Measurements from ENCODE around the gene FOXO3.

Gene FOXO3

GRCh38 chr6:108702106-108702851, 141.6 kb downstream of the FOXO3 start:
- Mint-ChIP-seq H3K4me1 (ENCODE audit: low read depth) (peaks cover 2% of the 10 kb centered on the region), H3K27ac (no peak overlapping the region), H3K9me3 (peaks cover 29% of the 10 kb centered on the region), H3K4me3 (no peak overlapping the region), H3K27me3 (ENCODE audit: low read depth) (peaks cover 8% of the 10 kb centered on the region), H3K36me3 (ENCODE audit: low read depth) (peaks cover 1% of the 10 kb centered on the region)
- no peak for DNase-seq (ENCODE audit: low spot score)

DNA sequence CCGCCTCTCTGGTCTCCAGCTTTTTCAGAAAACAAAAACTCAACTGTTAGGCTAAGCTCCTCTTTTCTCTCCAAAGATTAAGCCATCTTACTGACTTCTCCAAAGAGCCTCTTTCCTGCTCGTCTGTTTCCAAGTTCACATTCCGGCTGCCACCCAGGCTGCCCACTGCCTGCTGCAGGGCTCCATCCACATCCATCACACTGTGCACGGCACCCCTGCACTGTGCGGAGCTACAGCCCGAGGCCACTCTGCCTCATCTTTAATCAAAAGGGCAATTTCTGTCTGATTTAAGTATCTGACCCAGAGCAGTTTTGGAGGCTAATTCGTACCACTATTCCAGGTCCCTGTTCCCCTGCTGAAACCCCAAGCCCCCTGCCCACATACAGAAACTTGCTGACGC, 145.9 kb downstream of the FOXO3 start:
- no peak for DNase-seq (ENCODE audit: low spot score)
- H3K27me3 Mint-ChIP-seq (ENCODE audit: low read depth), result peaks cover 8% of the 10 kb centered on the region
- H3K9me3 Mint-ChIP-seq, result peaks cover 19% of the 10 kb centered on the region
- H3K27ac Mint-ChIP-seq, result no peak overlapping the region
- peaks cover 3% of the 10 kb centered on the region for H3K4me1 Mint-ChIP-seq (ENCODE audit: low read depth)
- H3K4me3 Mint-ChIP-seq, result no peak overlapping the region
- peaks cover under 1% of the 10 kb centered on the region for H3K36me3 Mint-ChIP-seq (ENCODE audit: low read depth)

GRCh38 chr6:108707328-108707976, 146.7 kb downstream of the FOXO3 start:
- peaks cover 1% of the 10 kb centered on the region for H3K4me1 Mint-ChIP-seq (ENCODE audit: low read depth)
- DNase-seq (ENCODE audit: low spot score), result no peak
- no peaks in the 10 kb centered on the region for H3K36me3 Mint-ChIP-seq (ENCODE audit: low read depth)
- peaks cover 11% of the 10 kb centered on the region for H3K9me3 Mint-ChIP-seq
- H3K4me3 Mint-ChIP-seq, result no peak overlapping the region
- H3K27me3 Mint-ChIP-seq (ENCODE audit: low read depth), result peaks cover 8% of the 10 kb centered on the region
- H3K27ac Mint-ChIP-seq, result no peak overlapping the region

DNA sequence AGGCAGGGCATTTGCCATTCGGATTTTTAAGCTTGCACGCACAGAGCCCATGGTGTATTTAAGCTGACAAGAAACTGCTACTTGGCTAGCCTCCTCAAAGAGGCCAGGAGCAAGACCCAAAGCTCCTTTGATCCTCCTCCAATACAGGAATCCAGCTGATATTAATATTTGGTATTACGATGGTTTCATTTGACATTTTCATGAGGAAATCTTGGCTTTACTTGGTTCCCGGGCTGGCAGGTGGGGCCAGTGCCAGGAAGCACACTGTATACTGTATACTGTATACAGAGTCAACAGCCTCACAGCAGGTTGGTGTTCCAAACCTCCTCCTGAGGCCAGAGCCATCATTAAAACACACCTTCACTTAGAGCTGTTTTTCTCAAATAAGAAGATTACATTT, 149.3 kb downstream of the FOXO3 start:
- H3K36me3 Mint-ChIP-seq (ENCODE audit: low read depth), result no peaks in the 10 kb centered on the region
- H3K27ac Mint-ChIP-seq, result no peak overlapping the region
- H3K9me3 Mint-ChIP-seq, result no peaks in the 10 kb centered on the region
- peaks cover 14% of the 10 kb centered on the region for H3K4me1 Mint-ChIP-seq (ENCODE audit: low read depth)
- H3K27me3 Mint-ChIP-seq (ENCODE audit: low read depth), result peaks cover 12% of the 10 kb centered on the region
- no peak overlapping the region for H3K4me3 Mint-ChIP-seq
- DNase-seq (ENCODE audit: low spot score), result no peak

DNA sequence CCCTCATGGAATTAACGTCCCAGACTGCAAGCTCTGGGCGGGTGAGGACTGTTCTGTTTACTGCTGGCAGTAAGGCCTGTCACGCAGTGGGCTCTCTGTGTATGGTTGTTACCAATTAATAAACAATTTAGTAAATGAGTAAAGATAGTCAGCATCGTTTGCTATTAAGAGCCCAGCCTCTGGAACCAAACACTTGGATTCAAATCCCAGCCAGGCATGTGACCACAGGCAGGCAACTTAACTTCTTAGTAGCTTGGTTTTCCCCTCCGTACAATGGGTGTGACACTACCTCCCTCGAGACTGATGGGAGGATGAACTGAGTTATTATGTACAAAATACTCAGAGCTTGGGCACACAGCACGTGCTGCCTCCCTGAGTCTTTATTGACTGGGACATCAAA, 149.8 kb downstream of the FOXO3 start:
- no peaks in the 10 kb centered on the region for H3K9me3 Mint-ChIP-seq
- no peak overlapping the region for H3K27ac Mint-ChIP-seq

GRCh38 chr6:108711071-108711470, 150.4 kb downstream of the FOXO3 start:
- no peaks in the 10 kb centered on the region for H3K9me3 Mint-ChIP-seq
- H3K36me3 Mint-ChIP-seq (ENCODE audit: low read depth), result no peaks in the 10 kb centered on the region
- DNase-seq (ENCODE audit: low spot score), result no peak
- H3K4me3 Mint-ChIP-seq, result no peak overlapping the region
- H3K27me3 Mint-ChIP-seq (ENCODE audit: low read depth), result peaks cover 12% of the 10 kb centered on the region
- peaks cover 22% of the 10 kb centered on the region for H3K4me1 Mint-ChIP-seq (ENCODE audit: low read depth)
- H3K27ac Mint-ChIP-seq, result no peak overlapping the region

More for the DNA sequence above, 149.8 kb downstream of the FOXO3 start:
- H3K4me1 Mint-ChIP-seq (ENCODE audit: low read depth), result peaks cover 18% of the 10 kb centered on the region
- peaks cover 11% of the 10 kb centered on the region for H3K27me3 Mint-ChIP-seq (ENCODE audit: low read depth)
- no peak for DNase-seq (ENCODE audit: low spot score)
- H3K4me3 Mint-ChIP-seq, result no peak overlapping the region
- H3K36me3 Mint-ChIP-seq (ENCODE audit: low read depth), result no peaks in the 10 kb centered on the region

DNA sequence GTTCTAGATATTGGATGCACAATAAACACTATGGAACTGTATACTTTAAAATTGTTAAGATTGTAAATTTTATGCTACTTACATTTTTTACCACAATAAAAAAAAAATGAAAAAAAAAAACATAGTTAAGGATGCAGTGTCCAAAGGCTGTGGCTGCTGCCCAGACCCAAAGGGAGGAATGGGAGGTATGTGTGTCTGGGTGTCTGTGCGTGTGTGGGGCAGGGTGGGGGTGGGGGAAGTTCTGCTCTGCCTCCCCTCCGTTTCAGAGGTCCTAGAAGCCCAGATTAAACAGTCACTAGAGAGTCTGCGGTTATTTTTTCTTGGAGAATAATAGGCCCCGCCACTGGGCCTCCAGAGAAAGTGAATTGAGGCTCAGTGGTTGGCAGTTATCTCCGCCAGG, 151.1 kb downstream of the FOXO3 start:
- no peak overlapping the region for H3K27ac Mint-ChIP-seq
- no peaks in the 10 kb centered on the region for H3K9me3 Mint-ChIP-seq

DNA sequence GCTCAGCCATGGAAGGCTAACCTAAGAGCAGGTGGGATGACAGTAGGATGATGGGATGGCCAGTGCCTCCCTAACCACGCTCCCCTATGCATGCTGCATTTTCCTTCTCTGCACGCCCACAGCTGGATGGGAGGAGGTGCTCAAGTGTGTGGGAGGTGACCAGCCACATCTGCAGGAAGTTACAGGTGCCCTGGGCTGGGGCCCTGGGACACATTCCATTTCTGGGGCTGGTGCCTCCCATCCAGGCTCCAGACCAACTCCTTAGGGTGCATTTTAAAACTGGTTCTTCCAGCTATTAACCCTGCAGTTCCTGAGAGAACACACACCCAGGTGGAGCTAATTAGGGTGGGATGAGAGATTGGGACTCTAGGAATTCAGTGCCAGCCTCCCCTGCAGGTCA, 152.2 kb downstream of the FOXO3 start:
- no peak overlapping the region for H3K4me3 Mint-ChIP-seq
- peaks cover 9% of the 10 kb centered on the region for H3K27me3 Mint-ChIP-seq (ENCODE audit: low read depth)
- H3K4me1 Mint-ChIP-seq (ENCODE audit: low read depth), result peaks cover 22% of the 10 kb centered on the region
- no peak overlapping the region for H3K27ac Mint-ChIP-seq
- no peak for DNase-seq (ENCODE audit: low spot score)
- H3K36me3 Mint-ChIP-seq (ENCODE audit: low read depth), result no peaks in the 10 kb centered on the region
- no peaks in the 10 kb centered on the region for H3K9me3 Mint-ChIP-seq

More for the DNA sequence above, 151.1 kb downstream of the FOXO3 start:
- H3K4me3 Mint-ChIP-seq, result no peak overlapping the region
- no peaks in the 10 kb centered on the region for H3K36me3 Mint-ChIP-seq (ENCODE audit: low read depth)
- H3K27me3 Mint-ChIP-seq (ENCODE audit: low read depth), result peaks cover 9% of the 10 kb centered on the region
- DNase-seq (ENCODE audit: low spot score), result no peak
- H3K4me1 Mint-ChIP-seq (ENCODE audit: low read depth), result peaks cover 22% of the 10 kb centered on the region

- Mint-ChIP-seq H3K27me3 (ENCODE audit: low read depth) (peaks cover 10% of the 10 kb centered on the region), H3K4me1 (ENCODE audit: low read depth) (peaks cover 22% of the 10 kb centered on the region), H3K36me3 (ENCODE audit: low read depth) (no peaks in the 10 kb centered on the region), H3K27ac (peak overlapping the region; percentile 60), H3K9me3 (no peaks in the 10 kb centered on the region), H3K4me3 (peak overlapping the region; percentile 2)
- DNase-seq (ENCODE audit: low spot score), result peak; percentile 9
Observed at GRCh38 chr6:108714101-108714765, 153.5 kb downstream of the FOXO3 start.

GRCh38 chr6:108714766-108715414, 154.2 kb downstream of the FOXO3 start:
- H3K27ac Mint-ChIP-seq, result peak overlapping the region; percentile 60

DNA sequence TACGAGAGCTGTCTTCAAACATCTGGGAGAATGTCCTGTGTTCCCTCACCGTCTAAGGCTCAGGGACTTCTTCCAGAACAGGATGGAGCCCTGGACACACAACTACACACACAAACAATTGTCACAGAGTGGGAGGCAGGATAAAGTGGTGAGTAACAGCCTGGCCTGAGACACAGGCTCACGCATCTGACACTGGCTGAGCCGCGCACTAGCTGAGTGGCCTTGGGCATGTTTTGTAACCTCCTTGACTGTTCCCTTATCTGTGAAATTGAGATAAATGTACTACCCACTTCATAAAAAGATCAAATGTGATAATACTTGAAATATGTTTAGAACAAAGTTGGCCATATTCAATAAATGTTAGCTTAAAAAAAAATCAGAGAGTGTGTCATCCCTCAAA, 155.1 kb downstream of the FOXO3 start:
- no peak overlapping the region for H3K4me3 Mint-ChIP-seq
- peaks cover 16% of the 10 kb centered on the region for H3K27me3 Mint-ChIP-seq (ENCODE audit: low read depth)
- H3K27ac Mint-ChIP-seq, result no peak overlapping the region
- H3K9me3 Mint-ChIP-seq, result no peaks in the 10 kb centered on the region
- H3K4me1 Mint-ChIP-seq (ENCODE audit: low read depth), result peaks cover 22% of the 10 kb centered on the region
- DNase-seq (ENCODE audit: low spot score), result no peak
- no peaks in the 10 kb centered on the region for H3K36me3 Mint-ChIP-seq (ENCODE audit: low read depth)

More at GRCh38 chr6:108714766-108715414, 154.2 kb downstream of the FOXO3 start:
- Mint-ChIP-seq H3K4me3 (no peak overlapping the region), H3K4me1 (ENCODE audit: low read depth) (peaks cover 22% of the 10 kb centered on the region), H3K27me3 (ENCODE audit: low read depth) (peaks cover 11% of the 10 kb centered on the region), H3K36me3 (ENCODE audit: low read depth) (no peaks in the 10 kb centered on the region), H3K9me3 (no peaks in the 10 kb centered on the region)
- no peak for DNase-seq (ENCODE audit: low spot score)

GRCh38 chr6:108716801-108717791, 156.4 kb downstream of the FOXO3 start:
- Mint-ChIP-seq H3K36me3 (ENCODE audit: low read depth) (no peaks in the 10 kb centered on the region), H3K4me3 (no peak overlapping the region), H3K27me3 (ENCODE audit: low read depth) (peaks cover 21% of the 10 kb centered on the region), H3K9me3 (no peaks in the 10 kb centered on the region), H3K4me1 (ENCODE audit: low read depth) (peaks cover 21% of the 10 kb centered on the region), H3K27ac (no peak overlapping the region)
- no peak for DNase-seq (ENCODE audit: low spot score)

DNA sequence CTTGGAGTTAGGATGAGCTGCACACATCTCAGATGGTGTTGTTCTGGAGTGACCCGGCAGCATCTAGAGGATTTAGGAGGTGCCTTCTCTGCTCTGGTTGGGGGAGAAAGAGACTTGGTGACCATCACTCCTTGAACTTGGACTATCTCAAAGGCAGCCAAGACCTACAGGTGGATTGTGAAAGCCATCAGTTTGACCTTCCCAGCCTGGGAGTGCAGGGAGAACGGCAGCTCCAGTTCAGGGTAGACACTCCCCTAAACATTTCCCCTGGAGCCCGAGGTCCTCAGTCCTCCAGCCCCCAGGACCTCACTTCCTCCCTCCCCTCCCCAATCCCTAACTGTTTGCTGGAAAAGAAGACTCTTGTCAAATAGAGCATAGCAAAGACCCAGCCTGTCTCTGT, 158.8 kb downstream of the FOXO3 start:
- Mint-ChIP-seq H3K9me3 (peaks cover 10% of the 10 kb centered on the region), H3K27ac (no peak overlapping the region), H3K4me1 (ENCODE audit: low read depth) (peaks cover 13% of the 10 kb centered on the region), H3K36me3 (ENCODE audit: low read depth) (no peaks in the 10 kb centered on the region), H3K4me3 (no peak overlapping the region), H3K27me3 (ENCODE audit: low read depth) (peaks cover 25% of the 10 kb centered on the region)
- DNase-seq (ENCODE audit: low spot score), result no peak
